Activated CD8-positive, alpha-beta memory T cell treated with anti-CD3 and anti-CD28 coated beads for 4 hours (primary cell): ENCODE measurements around the gene ZNF544.
"Not testable (repeated sequence)": the region's sequence is repeated elsewhere in the genome, so short reads cannot be mapped to it uniquely, and the experiment has no call there.

Source experiments
- DNase-seq, 2 donors: peaks; one replicate each; pipeline ENCODE4 v3.0.0-alpha.2; 2020; ENCODE audit warnings: low read depth in 2 of 2

Gene ZNF544

GRCh38 chr19:58305065-58305931 lies 76.6 kb downstream of the ZNF544 start, which contains the start of gene ERVK3-1:
ERVK3-1 (plus strand) TSS chr19:58305377; CDS start chr19:58312169, 6,792 bp downstream.
- DNase-seq: peak; percentile 86 to 91

GRCh38 chr19:58305932-58306323 lies 77.2 kb downstream of the ZNF544 start:
- no peak for DNase-seq

GRCh38 chr19:58307736-58308135 lies 79.0 kb downstream of the ZNF544 start:
- no peak for DNase-seq

- DNase-seq: not testable (repeated sequence)
Measured at GRCh38 chr19:58310685-58311084, 82.0 kb downstream of the ZNF544 start.

- no peak for DNase-seq
Measured at GRCh38 chr19:58311345-58311865, 82.7 kb downstream of the ZNF544 start.
